Peyer's patch (tissue), 4 donors: Measurements from ENCODE around the gene CDCA7L. TPM values are rescaled to one million over a fixed set of nuclear protein-coding genes. Genes with fewer than 3 reads are reported as not detected.

ENCODE experiments used
- DNase-seq, 3 donors: peaks; one replicate each; pipeline ENCODE4 v3.0.0-alpha.2; 2017 to 2019
- H3K27ac ChIP-seq, 4 donors: fragments of 200-600 bp; sonication (generic); one replicate each; pipeline ENCODE4 v1.5.1; 2016 to 2019
- H3K27me3 ChIP-seq, 2 donors: fragments of 200-600 bp; sonication (generic); one replicate each; pipeline ENCODE4 v1.5.1; 2019
- H3K36me3 ChIP-seq, 3 donors: fragments of 200-600 bp; sonication (generic); one replicate each; pipeline ENCODE4 v1.5.1; 2016 to 2019
- H3K4me1 ChIP-seq, 4 donors: fragments of 200-600 bp; sonication (generic); one replicate each; pipeline ENCODE4 v1.5.1; 2016 to 2019
- H3K4me3 ChIP-seq, 4 donors: fragments of 200-600 bp; sonication (generic); 1 replicate in 3 of 4; 2 replicates in 1 of 4; pipeline ENCODE4 v1.5.1; 2016 to 2019; ENCODE audit warnings: mild to moderate bottlenecking in 1 of 4
- H3K9me3 ChIP-seq, 4 donors: fragments of 200-600 bp; sonication (generic); one replicate each; pipeline ENCODE4 v1.5.1; 2016 to 2019; ENCODE audit warnings: mild to moderate bottlenecking in 1 of 4
- POLR2A ChIP-seq, 2 donors: fragments of 450-650 bp; IDR thresholded peaks; one replicate each; pipeline ENCODE4 v1.5.1; 2017; ENCODE audit warnings: antibody characterized with exemption in 2 of 2, mild to moderate bottlenecking in 2 of 2, moderate library complexity in 2 of 2
- total RNA-seq, 4 donors: library from RNA; depleted of rRNA; stranded (reverse); fragments of >200 nt; gene quantifications; one replicate each; pipeline ENCODE4 v1.1.0, GENCODE V29; 2016
- TF ChIP-seq, protein P1 (sequence below), 6 experiments: fragments of 450-650 bp in 4 of 6; fragments of 200-600 bp in 2 of 6; sonication (generic) in 1 of 6; IDR thresholded peaks; one replicate each; pipeline ENCODE4 v1.5.1; 2017 to 2019; ENCODE audit warnings: antibody characterized with exemption in 6 of 6, mild to moderate bottlenecking in 3 of 6, moderate library complexity in 1 of 6

Gene CDCA7L
- total RNA-seq, 4 donors from 2014 or later = 6.8 to 51.2 (median 19.8) TPM

DNA sequence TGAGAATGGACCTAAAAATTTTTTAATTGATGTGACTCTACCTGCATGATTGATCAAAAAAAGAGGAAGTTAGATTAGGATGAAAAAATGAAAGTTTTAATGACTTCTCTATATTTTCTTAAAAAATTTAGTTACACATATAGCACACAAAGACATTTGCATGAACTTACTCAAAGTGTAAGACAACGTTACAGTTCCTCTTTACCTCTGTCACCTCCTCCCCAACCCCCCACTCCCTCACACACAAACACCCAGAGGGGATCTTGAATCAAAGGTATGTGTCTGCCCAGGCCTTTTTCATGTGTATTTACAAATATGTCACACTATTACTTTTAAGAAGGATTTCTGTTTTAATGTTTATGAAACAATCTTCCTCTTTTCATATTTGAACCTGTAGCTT is 20.6 kb upstream of the CDCA7L start:
- no peaks in the 10 kb centered on the region for H3K27me3 ChIP-seq
- H3K27ac ChIP-seq = no peak overlapping the region
- no peak overlapping the region for H3K4me3 ChIP-seq
- TF ChIP-seq, protein P1, sequence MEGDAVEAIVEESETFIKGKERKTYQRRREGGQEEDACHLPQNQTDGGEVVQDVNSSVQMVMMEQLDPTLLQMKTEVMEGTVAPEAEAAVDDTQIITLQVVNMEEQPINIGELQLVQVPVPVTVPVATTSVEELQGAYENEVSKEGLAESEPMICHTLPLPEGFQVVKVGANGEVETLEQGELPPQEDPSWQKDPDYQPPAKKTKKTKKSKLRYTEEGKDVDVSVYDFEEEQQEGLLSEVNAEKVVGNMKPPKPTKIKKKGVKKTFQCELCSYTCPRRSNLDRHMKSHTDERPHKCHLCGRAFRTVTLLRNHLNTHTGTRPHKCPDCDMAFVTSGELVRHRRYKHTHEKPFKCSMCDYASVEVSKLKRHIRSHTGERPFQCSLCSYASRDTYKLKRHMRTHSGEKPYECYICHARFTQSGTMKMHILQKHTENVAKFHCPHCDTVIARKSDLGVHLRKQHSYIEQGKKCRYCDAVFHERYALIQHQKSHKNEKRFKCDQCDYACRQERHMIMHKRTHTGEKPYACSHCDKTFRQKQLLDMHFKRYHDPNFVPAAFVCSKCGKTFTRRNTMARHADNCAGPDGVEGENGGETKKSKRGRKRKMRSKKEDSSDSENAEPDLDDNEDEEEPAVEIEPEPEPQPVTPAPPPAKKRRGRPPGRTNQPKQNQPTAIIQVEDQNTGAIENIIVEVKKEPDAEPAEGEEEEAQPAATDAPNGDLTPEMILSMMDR (IDR thresholded peaks at IDR 0.05) = no peak
- TF ChIP-seq POLR2A (IDR thresholded peaks at IDR 0.05) = no peak
- peak in 2 of 3 donors; percentile 67 to 78 for DNase-seq
- no peaks in the 10 kb centered on the region for H3K9me3 ChIP-seq
- peaks cover 0 to 12% (median 5%) of the 10 kb centered on the region in 4 donors for H3K4me1 ChIP-seq
- no peaks in the 10 kb centered on the region for H3K36me3 ChIP-seq

DNA sequence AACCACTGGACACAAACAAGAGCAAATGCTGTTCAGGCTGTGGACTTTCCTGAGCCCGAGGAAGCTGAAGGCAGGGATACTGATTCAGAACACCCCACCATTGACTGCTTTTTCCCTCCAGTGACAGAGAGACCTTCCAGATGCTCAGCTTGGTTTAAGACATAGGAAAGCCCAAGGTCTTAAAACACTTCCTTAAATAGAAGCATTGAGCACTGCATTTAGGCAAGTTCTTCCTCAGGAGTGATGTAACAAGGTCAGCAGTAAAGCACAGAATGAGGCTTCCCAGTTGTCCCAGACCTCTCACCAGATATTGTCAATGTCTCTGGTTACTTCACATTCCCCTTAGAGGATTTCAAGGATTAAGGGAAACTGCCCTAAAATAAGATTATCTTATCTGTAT is 19.6 kb upstream of the CDCA7L start:
- H3K36me3 ChIP-seq = no peaks in the 10 kb centered on the region
- no peaks in the 10 kb centered on the region for H3K27me3 ChIP-seq
- no peak for TF ChIP-seq POLR2A (IDR thresholded peaks at IDR 0.05)
- TF ChIP-seq, protein P1 (IDR thresholded peaks at IDR 0.05) = no peak
- no peak overlapping the region for H3K4me3 ChIP-seq
- H3K27ac ChIP-seq = no peak overlapping the region
- peaks cover 0 to 12% (median 5%) of the 10 kb centered on the region in 4 donors for H3K4me1 ChIP-seq
- DNase-seq = no peak
- no peaks in the 10 kb centered on the region for H3K9me3 ChIP-seq

DNA sequence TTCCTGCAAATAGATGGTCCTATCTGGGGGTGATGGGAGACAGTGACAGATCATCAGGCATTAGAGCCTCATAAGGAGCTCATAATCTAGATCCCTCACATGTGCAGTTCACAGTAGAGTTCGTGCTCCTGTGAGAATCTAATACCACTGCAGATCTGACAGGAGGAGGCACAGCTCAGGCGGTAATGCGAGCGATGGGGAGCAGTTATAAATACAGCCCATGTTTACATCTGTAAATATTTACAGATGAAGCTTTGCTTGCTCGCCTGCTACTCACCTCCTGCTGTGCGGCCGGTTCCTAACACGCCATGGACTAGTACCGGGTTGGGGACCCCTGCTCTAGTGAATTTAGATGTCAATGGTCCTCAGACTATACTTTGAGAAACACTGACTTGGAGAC is 17.0 kb upstream of the CDCA7L start:
- TF ChIP-seq, protein P1 (IDR thresholded peaks at IDR 0.05) = no peak
- no peak for TF ChIP-seq POLR2A (IDR thresholded peaks at IDR 0.05)
- H3K36me3 ChIP-seq = no peaks in the 10 kb centered on the region
- no peaks in the 10 kb centered on the region for H3K9me3 ChIP-seq
- peaks cover 0 to 12% (median 3%) of the 10 kb centered on the region in 4 donors for H3K4me1 ChIP-seq
- H3K27ac ChIP-seq = no peak overlapping the region
- no peak for DNase-seq
- no peak overlapping the region for H3K4me3 ChIP-seq
- no peaks in the 10 kb centered on the region for H3K27me3 ChIP-seq

DNA sequence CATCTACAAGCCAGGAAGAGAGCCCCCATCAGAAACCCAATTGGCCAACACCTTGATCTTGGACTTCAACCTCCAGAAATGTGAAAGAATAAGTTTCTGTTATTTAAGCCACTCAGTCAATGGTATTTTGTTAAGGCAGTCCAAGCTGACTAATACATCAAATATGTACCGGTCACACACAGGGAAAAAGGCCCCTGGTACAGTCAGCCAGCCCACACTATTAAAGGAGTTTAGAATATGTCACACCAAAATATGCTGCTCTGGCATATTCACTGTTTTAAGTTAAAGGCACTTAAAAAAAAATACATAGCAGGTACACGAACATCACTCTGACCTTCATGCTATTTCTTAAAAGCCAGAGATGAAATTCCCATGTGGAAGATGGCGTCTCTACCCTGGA is 15.2 kb upstream of the CDCA7L start:
- Histone ChIP-seq H3K36me3 (no peaks in the 10 kb centered on the region), H3K27me3 (no peaks in the 10 kb centered on the region), H3K4me3 (no peak overlapping the region), H3K27ac (no peak overlapping the region), H3K4me1 (peaks cover 0 to 2% (median 0%) of the 10 kb centered on the region in 4 donors), H3K9me3 (no peaks in the 10 kb centered on the region)
- TF ChIP-seq, protein P1 (IDR thresholded peaks at IDR 0.05) = no peak
- no peak for TF ChIP-seq POLR2A (IDR thresholded peaks at IDR 0.05)
- no peak for DNase-seq

DNA sequence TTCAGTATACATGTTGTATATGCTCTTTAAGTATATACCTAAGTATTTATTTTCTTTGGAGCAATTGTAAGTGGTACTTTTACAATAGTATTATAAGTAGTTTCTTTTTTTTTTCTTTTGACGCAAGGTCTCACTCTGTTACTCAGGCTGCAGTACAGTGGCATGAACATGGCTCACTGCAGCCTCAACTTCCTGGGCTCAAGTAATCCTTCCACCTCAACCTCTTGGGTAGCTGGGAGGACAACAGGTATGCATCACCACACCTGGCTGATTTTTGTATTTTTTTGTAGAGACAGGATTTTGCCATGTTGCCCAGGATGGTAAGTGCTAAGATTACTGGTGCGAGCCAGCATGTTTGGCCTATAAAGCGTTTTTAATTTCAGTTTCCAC is 13.7 kb upstream of the CDCA7L start:
- H3K4me1 ChIP-seq = no peaks in the 10 kb centered on the region
- DNase-seq = no peak
- H3K27ac ChIP-seq = no peak overlapping the region
- H3K36me3 ChIP-seq = no peaks in the 10 kb centered on the region
- TF ChIP-seq, protein P1 (IDR thresholded peaks at IDR 0.05) = no peak
- TF ChIP-seq POLR2A (IDR thresholded peaks at IDR 0.05) = no peak
- no peak overlapping the region for H3K4me3 ChIP-seq
- H3K9me3 ChIP-seq = no peaks in the 10 kb centered on the region
- H3K27me3 ChIP-seq = no peaks in the 10 kb centered on the region

DNA sequence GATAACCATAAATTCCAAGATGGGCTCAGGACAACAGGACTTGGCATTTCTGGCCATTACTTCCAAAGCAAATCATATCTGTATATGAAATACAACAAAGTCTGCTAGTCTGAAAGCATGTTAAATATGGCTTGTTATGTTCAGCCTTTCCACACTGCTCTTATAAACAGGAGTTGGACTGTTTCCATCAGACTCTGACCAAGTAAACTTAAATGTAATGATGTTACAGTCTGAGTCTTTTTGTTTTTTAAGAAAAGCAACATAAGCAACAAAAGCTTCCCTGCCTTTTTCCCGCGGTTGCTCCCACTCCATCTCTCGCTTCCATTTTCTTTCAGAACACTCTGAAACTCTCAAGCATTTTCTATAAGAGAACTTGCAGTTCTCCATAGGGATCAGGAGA is 8.1 kb upstream of the CDCA7L start:
- Histone ChIP-seq H3K9me3 (no peaks in the 10 kb centered on the region), H3K27me3 (no peaks in the 10 kb centered on the region), H3K27ac (no peak overlapping the region), H3K4me3 (no peak overlapping the region), H3K4me1 (no peaks in the 10 kb centered on the region), H3K36me3 (no peaks in the 10 kb centered on the region)
- DNase-seq = no peak
- no peak for TF ChIP-seq POLR2A (IDR thresholded peaks at IDR 0.05)
- TF ChIP-seq, protein P1 (IDR thresholded peaks at IDR 0.05) = no peak
